ENCODE data around the gene ZNF423.

- TF ChIP-seq CTCF (conservative IDR thresholded peaks at IDR 0.05; ENCODE audit: low read depth, low read length) (no peak), EZH2 (IDR thresholded peaks at IDR 0.05; ENCODE audit: borderline replicate concordance, low read depth, low read length, poor library complexity, severe bottlenecking) (no peak)
Measured at GRCh38 chr16:49846800-49847199, 9.1 kb downstream of the ZNF423 start.
